Hematopoietic multipotent progenitor cell treated with erythropoietin and hydrocortisone succinate and interleukin-3 and kit ligand, for 8 days (in vitro differentiated cells): ENCODE measurements around the gene HSCB.
"Not testable (repeated sequence)": the region's sequence is repeated elsewhere in the genome, so short reads cannot be mapped to it uniquely, and the experiment has no call there.

Source experiments
- DNase-seq: peaks from one replicate; pipeline ENCODE4 v3.0.0-alpha.2; 2015

HSCB gene

DNA sequence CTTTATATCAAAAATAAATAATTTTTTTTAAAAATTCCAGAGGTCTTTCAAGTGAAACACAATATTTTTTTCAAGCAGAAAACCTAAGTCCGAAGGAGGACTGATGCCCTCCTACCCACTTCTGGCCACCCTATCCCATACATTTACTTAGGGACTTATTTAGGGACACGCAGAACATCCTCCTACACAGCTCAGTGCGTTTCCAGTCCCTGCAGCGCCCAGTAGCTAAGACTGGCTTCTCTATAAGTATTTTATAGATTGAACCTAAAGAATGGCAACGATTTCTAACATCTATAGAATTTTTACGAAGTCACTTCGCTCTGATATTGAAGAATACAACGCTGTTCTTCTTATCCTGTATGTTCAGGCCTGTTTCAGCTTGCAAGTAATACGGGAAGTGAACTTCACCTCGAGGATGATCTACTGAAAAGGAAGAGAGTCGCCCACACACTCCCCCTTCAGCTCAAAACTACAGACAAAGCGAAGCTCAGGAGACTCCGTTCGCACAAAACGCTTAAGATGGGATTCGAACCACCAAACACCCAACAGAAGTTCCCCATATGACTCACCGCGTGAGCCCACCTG, 547 bp upstream of the HSCB start:
- no peak for DNase-seq

DNA sequence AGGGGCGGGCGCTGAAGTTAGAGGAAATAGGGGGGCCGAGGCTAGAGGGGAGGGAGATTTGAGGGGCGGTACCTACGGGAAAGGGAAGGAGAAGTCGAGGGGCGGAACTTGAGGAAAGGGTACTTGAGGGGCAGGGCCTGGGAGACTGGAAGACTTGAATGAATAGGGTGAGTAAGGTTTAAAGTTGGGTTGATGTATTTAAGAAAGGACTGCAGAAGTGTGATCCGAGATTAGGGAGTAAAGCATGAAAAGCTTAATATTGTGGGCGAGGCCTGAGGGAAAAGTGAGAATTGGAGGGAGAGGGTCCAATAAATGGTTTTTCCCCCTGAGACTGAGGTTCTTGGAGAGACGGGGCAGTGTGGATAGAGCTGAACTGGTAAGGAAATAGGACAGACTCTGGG, 723 bp downstream of the HSCB start:
- no peak for DNase-seq

DNA sequence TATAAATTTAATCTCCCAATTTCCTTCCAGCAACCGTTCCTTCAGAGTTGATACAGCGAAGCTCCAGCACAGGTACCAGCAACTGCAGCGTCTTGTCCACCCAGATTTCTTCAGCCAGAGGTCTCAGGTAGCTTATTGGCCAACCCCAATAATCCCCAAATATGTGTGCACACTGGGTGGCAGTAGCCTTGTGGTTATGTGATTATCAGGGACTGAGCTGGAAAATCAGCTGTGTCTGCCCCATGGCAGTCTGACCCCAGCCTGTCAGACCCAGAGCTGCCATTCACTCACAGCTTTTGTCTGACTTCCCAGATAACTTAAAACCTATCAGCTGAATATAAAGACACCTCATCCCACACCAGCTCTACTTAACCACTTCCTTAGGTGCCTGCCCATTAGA, 2.0 kb downstream of the HSCB start:
- DNase-seq, result peak; percentile 23

DNA sequence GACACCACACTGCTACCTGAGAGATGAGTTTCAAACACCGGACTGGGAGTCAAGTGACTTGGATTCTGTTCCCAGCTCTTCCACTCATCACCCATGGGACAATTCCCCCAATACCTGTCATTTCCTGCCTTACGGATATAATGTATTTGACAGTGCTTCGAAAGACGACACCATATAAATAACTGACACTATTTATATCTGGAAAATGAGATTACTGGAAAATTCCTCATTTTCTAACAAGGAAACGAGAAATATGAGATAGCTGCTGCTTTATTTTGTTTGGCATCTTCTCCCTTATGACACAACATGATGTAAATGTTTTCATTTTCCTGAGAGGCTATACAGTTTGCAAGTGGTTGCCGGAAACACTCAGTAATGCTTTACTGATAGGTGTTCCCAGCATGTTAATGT, 8.6 kb downstream of the HSCB start:
- no peak for DNase-seq

DNA sequence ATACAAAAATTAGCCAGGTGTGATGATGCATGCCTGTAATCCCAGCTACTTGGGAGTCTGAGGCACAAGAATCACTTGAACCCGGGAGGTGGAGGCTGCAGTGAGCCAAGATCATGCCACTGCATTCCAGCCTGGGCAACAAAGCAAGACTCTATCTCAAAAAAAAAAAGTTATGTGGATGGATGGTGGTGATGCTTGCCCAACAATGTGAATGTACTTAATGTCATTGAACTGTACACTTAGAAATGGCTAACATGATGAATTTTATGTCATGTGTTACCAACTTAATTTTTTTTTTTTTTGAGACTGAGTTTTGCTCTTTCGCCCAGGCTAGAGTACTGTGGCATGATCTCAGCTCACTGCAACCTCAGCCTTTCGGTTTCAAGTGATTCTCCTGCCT, 12.7 kb downstream of the HSCB start:
- not testable (repeated sequence) for DNase-seq

DNA sequence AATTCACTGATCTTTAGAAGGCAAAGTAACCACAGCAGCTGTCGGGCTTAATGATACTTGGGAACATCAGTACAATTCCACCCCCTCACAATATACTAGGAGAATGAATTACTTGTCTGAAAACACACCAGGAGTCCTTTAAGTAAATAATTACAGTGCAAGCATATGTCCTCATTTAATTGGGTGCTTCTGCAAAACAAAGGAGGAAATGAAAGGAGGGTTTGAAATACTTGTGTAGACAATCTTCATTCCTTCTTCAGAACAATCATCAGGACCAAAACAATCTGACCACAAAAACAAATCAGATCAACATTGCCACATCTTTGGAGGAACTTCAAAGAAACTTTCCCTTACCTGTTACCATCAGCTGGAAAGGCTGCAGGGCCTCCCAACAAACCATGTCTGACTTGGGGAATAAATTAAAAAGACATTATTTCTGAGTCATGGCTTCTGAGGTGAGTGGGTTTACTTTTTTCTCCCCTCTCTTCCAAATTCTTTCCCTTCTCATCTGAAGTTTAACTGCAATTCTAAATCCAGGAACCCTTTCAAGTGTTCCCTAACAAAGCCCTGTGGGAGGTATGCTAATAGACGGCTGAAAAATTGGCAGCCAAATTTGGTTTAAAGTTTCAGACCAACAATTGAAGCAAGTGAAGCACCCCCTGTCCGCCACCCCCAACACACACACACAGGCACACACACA, 18.2 kb downstream of the HSCB start:
- no peak for DNase-seq

DNA sequence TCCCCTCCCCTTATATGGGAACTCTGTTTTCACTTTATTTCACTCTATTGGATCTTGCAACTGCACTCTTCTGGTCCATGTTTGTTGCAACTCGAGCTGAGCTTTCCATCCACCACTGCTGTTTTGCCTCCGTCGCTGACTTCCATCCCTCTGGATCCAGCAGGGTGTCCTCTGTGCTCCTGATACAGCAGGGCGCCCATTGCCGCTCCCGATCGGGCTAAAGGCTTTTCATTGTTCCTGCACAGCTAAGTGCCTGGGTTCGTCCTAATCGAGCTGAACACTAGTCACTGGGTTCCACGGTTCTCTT, 19.6 kb downstream of the HSCB start:
- no peak for DNase-seq

DNA sequence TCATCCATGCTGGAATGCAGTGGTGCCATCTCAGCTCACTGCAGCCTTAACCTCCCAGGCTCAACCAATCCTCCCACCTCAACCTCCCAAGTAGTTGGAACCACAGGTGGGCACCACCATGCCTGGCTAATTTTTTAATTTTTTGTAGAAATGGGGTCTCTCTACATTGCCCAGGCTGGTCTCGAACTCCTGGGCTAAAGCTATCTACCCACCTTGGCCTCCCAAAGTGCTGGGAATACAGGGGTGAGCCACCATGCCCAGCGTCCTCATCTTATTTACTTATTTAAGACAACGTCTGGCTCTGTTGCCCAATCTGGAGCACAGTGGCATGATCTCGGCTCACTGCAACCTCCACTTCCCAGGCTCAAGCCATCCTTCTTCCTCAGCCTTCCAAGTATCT, 20.2 kb downstream of the HSCB start:
- not testable (repeated sequence) for DNase-seq

DNA sequence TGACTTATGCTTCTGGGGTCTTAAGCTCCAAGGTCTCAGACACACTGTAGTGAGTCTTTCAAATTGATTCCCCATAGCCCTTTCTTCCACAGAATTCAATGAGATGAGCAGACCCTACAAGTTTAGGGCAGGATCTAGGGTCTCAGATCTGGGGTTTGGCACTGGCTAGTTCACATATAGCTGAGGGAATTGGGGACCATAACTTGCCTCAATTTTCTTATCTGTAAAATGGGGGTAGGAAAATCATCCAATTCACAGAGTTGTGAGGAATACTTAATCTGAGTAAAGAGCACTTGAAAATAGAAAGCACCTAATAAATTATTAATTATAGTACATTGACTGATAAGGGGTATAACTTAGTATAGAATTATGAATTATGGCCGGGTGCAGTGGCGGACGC, 24.8 kb downstream of the HSCB start:
- no peak for DNase-seq

DNA sequence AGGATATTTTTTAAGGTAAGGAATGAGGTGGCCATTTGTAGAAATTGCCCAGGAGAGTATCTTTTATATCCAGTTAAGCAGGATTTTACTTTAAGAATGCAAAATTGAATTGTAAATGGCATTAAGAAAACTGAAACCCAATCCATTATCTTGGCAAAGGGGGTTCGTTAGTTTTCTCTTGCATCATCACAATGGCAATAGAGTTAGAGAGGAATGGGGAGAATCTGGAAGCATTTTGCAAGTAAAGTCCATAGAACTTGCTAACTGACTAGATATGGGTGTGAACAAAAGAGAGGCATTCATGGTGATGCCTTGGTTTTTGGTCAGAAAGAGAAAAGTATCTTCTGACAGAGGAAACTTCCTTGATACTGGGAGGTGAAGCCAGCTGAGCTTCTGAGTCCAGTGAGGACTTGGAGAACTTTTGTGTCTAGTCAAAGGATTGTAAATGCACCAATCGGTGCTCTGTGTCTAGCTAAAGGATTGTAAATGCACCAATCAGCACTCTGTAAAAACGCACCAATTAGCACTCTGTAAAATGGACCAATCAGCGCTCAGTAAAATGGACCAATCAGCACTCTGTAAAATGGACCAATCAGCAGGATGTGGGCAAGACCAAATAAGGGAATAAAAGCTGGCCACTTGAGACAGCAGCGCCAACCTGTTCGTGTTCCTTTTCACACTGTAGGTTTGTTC, 27.0 kb downstream of the HSCB start:
- no peak for DNase-seq

DNA sequence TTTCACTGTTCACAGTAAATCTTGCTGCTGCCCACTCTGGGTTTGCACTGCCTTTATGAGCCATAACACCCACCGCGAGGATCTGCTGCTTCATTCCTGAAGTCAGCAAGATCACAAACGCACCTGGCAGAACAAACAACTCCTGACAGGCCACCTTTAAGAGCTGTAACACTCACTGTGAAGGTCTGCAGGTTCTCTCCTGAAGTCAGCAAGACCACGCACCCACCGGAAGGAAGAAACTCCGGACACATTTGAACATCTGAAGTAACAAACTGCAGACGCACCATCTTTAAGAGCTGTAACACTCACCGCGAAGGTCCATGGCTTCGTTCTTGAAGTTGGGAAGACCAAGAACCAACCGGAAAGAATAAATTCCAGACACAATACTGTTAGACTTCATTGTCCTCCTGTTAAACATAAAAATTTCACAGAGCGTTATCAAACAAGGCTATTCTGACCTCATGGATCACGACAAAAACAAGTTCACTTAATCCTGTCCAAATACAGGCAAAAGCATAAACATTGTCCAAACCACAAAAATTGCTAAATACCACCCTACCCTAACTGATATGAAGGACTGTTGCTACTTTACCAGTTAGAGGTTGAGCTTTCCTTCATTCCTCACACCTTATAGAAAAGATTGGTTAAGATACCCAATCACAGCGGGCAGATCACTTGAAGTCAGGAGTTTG, 27.7 kb downstream of the HSCB start:
- no peak for DNase-seq

DNA sequence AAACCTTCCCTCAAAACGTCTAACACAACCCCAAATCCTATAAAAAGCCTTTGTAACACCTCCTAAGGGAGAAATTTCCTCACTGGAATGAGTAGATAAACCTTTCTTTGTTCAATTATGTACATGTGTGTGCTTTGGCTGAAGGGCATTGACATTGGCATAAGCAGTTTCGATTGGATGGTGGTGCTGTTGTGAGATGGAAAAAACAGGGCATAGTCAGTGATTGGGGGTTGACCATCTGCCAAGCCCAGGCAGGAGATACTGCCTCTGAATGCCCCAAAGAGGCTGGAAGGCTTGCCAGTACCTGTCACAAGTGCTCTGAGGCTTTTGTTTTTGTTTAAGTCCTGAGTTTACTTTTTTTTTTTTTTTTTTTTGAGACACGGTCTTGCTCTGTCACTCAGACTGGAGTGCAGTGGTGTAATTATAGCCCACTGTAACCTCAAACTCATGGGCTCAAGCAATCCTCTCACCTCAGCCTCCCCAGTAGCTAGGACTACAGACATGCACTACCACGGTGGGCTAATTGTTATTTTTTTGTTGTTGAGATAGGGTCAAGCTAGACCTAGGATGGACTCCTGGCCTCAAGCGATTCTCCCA, 29.5 kb downstream of the HSCB start:
- DNase-seq, result peak; percentile 27

DNA sequence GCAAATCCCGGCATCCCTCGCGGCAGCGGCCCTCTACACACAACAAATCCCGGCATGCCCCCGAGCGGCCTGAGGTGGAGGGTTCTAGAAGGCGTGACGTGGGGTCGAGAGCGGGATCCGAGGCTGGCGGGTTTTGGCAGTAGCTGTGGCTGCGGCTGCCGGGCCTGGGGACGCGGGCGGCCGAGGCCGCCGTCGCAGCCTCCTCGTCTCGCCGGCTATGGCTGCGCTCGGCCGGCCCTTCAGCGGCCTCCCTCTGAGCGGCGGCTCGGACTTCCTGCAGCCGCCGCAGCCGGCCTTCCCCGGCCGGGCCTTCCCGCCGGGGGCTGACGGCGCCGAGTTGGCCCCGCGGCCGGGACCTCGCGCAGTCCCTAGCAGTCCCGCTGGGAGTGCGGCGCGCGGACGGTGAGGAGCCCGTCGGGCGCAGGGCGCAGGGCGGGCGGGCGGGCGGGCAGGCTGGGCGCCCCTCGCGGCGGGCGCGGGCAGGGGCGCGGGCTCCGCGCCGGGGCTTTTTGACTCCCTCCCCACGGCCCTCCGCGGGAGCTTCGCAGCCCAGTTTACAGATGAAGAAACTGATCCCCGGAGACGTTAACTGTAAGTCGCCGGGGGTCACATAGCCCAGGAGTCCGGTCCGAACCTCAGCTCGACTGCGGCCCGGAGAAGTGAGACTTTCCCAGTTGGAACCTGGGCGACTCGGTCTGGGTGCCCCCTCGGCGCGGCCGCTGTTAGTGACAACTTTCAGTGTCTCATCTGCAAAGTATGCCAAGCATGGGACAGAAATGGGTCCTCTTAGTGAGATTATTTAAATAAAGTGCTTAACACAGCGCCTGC, 31.0 kb downstream of the HSCB start, which contains the start of gene CCDC117:
TSS of gene CCDC117 (plus strand) at position 63 of the 828 bp plus-strand sequence. CDS start at position 218, 155 bp downstream.
- DNase-seq, result peak; percentile 96

DNA sequence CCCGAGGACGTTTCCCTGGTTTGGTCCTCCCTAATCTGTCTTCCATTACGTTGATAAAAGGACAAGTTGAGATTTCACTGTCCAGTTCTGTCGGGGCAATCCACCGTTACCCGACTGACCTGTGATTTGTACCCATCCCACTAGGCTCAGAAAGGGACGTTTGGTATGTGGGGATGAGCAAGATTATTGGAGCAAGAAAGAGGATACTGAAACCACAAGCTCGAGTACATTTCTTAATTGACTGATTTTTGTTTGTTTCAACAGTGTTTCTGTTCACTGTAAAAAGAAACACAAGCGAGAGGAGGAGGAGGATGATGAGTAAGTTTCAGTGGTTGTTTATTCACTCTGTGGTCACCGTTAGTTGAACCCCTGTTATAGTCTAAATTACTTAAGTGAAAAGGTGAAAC, 31.6 kb downstream of the HSCB start:
- DNase-seq, result no peak

DNA sequence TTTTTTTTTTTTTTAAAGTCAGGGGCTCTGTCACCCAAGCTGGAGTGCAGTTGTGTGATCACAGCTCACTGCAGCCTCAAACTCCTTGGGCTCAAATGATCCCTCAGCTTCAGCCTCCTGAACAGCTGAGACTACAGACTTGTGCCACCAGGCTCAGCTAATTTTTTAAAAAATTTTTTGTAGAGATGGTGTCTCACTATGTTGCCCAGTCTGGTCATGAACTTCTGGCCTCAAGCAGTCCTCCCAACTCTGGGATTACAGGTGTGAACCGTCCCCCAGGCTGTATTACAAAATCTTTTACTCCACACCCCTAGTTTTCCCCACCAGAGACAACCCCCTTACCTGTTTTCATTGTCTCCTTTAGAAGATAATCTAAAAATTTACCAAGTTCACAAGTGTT, 32.5 kb downstream of the HSCB start:
- DNase-seq, result no peak

DNA sequence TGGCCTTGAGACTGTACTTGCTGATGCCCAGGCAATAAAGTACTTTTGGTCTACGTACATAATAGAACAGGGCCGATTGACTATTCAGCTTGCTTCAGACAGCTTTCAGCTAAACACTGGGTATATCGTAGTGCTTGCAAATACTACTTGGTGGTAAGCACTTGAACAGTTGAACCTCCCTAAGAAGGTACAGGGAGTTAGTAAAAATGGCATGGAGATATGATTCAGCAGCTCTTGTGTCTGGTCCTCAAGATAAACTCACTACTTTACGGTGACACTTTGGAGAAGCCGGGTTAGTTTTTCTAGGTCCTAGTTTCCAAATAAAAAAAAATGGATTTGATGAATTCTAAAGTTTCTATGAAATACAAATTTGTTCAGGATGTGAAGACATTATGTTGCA, 38.0 kb downstream of the HSCB start:
- DNase-seq, result peak; percentile 65

DNA sequence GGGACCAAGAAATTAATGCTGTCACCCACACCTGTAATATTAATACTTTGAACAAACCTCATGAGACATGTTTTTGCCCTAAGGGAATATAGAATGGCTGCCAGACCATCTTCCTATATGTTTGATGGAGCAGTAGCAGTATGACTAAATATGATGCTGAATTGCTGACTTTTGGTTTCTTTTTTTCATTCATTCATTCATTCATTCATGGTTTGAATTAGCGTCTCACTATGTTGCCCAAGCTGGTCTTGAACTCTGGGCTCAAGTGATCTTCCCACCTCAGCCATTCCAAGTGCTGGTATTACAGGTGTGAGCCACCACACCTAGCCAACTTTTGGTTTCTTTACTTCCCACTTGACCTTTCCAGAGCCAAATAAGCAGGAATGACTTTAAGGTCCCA, 38.5 kb downstream of the HSCB start:
- DNase-seq, result no peak

DNA sequence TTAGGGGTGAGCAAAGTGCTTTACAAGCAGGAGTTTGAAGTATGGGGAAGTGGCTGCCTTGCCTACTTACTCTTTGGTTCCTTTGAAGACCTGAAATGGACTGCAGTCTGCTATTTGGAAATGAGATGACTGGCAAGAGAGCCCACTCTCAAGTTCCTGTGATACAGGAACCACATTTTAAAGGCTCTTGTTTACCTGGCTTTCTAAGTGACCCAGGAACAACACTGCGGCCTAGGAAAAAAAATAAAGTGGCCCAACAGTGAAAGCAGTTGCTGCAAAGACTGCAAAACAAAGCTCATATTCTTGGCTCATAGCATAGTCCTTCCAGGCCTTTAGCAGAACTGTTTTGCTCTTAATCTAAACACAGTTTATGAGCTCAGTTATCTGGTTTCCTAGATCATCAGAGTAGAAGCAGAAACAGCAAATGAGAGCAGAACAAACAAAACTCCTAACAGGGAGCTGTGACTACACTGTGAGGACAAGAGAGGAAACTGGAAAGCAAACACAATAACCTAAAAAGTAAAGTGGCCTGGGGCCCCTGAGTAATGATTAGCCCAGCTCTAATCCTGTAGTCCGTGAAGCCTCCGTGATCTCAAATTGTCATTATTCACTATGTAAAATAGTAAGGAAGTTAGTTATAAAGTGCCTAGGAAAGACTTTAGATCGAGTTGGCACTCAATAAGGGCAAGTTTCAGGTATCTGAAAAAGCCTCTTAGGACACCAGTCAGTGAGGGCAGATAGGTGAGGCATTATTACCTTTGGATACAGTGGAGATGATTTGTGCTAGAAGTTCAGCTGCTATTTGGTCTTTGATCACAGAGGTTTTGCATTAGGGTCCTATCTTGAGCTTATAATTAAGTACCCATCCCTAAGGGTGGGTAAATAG, 42.2 kb downstream of the HSCB start:
- no peak for DNase-seq

DNA sequence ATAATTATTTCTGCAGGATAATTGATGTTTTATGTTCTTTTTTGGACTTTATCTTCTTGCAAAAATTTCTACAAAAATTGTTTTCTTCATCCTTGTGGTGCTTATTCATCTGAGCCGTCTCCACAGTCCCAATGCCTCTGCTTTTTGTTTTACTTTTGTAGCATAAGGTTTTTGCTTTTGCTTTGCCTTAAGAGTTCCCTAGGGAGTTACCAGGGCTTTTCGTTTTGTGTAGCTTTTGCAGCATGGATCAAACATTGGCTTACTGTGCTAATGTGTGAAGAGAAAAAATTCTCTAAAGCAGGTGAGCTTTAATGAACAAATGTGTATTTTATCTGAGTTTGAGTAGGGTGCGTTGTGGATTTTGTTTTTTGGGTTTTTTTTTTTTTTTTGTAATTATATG, 46.8 kb downstream of the HSCB start:
- no peak for DNase-seq

DNA sequence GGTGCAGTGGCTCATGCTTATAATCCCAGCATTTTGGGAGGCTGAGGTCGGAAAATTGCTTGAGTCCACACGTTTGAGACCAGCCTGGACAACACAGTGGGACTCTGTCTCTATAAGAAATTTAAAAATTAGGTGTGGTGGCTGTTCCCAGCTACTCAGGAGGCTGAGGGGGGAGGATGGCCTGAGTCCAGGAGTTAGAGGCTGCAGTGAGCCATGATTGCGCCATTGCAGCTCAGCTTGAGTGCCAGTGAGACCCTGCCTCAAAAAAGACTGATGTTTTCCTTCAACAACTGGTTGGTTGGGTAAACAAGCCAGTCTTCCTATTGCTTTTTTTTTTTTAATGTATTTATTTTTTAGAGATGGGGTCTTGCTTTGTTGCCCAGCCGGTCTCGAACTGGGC, 49.3 kb downstream of the HSCB start:
- no peak for DNase-seq

DNA sequence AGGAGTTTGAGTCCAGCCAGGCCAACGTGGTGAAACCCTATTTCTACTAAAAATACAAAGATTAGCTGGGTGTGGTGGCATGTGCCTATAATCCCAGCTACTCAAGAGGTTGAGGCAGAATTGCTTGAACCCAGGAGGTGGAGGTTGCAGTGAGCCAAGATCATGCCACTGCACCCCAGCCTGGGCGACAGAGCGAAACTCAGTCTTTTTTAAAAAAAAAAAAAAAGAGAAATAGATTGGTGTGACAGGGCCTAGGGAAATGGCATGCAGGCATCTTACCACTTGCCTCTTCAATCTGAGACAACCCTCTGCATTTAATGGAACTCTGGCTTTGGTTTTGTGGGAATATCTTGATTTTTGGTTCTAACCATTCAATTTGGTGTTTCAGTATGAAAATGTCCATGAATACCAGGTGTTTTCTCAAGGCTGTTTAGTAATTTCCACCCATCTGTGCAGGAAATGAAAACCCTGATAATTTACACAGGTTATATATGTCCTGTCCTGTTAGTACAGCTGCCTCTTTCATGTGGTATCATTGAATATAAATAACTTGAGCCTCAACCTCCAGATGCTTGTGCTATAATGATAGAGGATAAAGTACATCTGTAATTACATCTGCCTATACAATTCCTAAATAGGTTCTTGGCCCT, 50.1 kb downstream of the HSCB start:
- DNase-seq, result no peak
